HCT116 (cell line): ENCODE measurements around the gene MAML3. TPM values are rescaled to one million over a fixed set of nuclear protein-coding genes. Genes with fewer than 3 reads are reported as not detected.

ENCODE experiments used
- ATAC-seq: fragments of 200-7000 bp; cut with Tn5 transposase; 2 replicates; pipeline ENCODE4 v1.9.1; 2020; ENCODE audit warnings: mild to moderate bottlenecking, moderate library complexity
- BruUV-seq: library from RNA; stranded (reverse); fragments of 400-500 nt; replicated peaks from 2 replicates; lab custom pipeline; 2021; lab: Mats Ljungman, UMichigan
- CTCF ChIA-PET: fragments of 300-600 bp; sonication (Branson Sonifier 250); formaldehyde crosslinking; loops from one replicate; lab custom pipeline; 2021; ENCODE audit warnings: antibody characterized with exemption; lab: Charles Lee
- POLR2A ChIA-PET: fragments of 300-600, 350-600 bp; sonication (Branson Sonifier 250); formaldehyde crosslinking; loops from one replicate; lab custom pipeline; 2021; ENCODE audit warnings: antibody characterized with exemption; lab: Charles Lee
- RAD21 ChIA-PET, 2 experiments: fragments of 300-600 bp; sonication (Branson Sonifier 250); formaldehyde crosslinking; loops; one replicate each; lab custom pipeline; 2023; ENCODE audit warnings: low total read pairs in 2 of 2; ENCODE audit not compliant: uncharacterized antibody in 2 of 2, unreplicated experiment in 2 of 2, low non-redundant PET in 1 of 2; lab: Charles Lee
- DNase-seq: peaks from one replicate; pipeline ENCODE4 v3.0.0-alpha.2; 2010; ENCODE audit warnings: low read depth, low spot score
- H2AFZ ChIP-seq: fragments of 200-600 bp; shearing (Covaris generic), sonication (generic); 2 replicates; pipeline ENCODE4 v1.6.1; 2017; ENCODE audit warnings: low read depth, mixed run types, mixed read lengths, antibody characterized with exemption, low read length; ENCODE audit not compliant: poor library complexity, severe bottlenecking
- H3K27ac ChIP-seq: 2 replicates; pipeline ENCODE4 v1.5.1; 2012; ENCODE audit warnings: low read depth, low read length
- H3K27me3 ChIP-seq: fragments of 200-600 bp; sonication (generic); 2 replicates; pipeline ENCODE4 v1.6.1; 2016; ENCODE audit warnings: mixed run types, low read length, mixed read lengths; ENCODE audit not compliant: insufficient read depth
- H3K36me3 ChIP-seq, 2 experiments: fragments of 200-500 bp in 1 of 2; fragments of 200-600 bp in 1 of 2; sonication (Bioruptor generic) in 1 of 2; sonication (generic) in 1 of 2; 2 replicates each; pipeline versions ENCODE4 v1.5.1 to v1.6.1; 2014 to 2016; ENCODE audit warnings: low read length in 2 of 2, inconsistent platforms in 1 of 2, mixed read lengths in 1 of 2, mixed run types in 1 of 2; ENCODE audit not compliant: insufficient read depth in 2 of 2, control insufficient read depth in 1 of 2
- H3K4me1 ChIP-seq, 2 experiments: fragments of 200-600 bp in 1 of 2; sonication (generic) in 1 of 2; 2 replicates each; pipeline versions ENCODE4 v1.5.1 to v1.6.1; 2012 to 2017; ENCODE audit warnings: low read length in 2 of 2, inconsistent platforms in 1 of 2, mild to moderate bottlenecking in 1 of 2, mixed read lengths in 1 of 2, mixed run types in 1 of 2, moderate library complexity in 1 of 2; ENCODE audit not compliant: insufficient read depth in 2 of 2, control insufficient read depth in 1 of 2
- H3K4me2 ChIP-seq: fragments of 200-600 bp; sonication (generic); 2 replicates; pipeline ENCODE4 v1.6.1; 2017; ENCODE audit warnings: mixed run types, low read length, mixed read lengths
- H3K4me3 ChIP-seq, 2 experiments: fragments of 200-600 bp in 1 of 2; sonication (generic) in 1 of 2; replicated peaks in 1 of 2; 2 replicates each; pipeline ENCODE4 v1.5.1; 2011 to 2016; ENCODE audit warnings: low read length in 2 of 2, control low read depth in 1 of 2, low read depth in 1 of 2, mild to moderate bottlenecking in 1 of 2, mixed read lengths in 1 of 2, mixed run types in 1 of 2
- H3K79me2 ChIP-seq: fragments of 200-600 bp; sonication (generic); 2 replicates; pipeline ENCODE4 v1.6.1; 2017; ENCODE audit warnings: mild to moderate bottlenecking, mixed run types, low read length, moderate library complexity, mixed read lengths; ENCODE audit not compliant: insufficient read depth
- H3K9ac ChIP-seq: fragments of 200-600 bp; sonication (generic); 2 replicates; pipeline ENCODE4 v1.6.1; 2016; ENCODE audit warnings: low read length, mixed read lengths
- H3K9me2 ChIP-seq: fragments of 200-600 bp; sonication (generic), shearing (Covaris generic); 2 replicates; pipeline ENCODE4 v1.6.1; 2017; ENCODE audit warnings: mixed run types, mild to moderate bottlenecking, moderate library complexity; ENCODE audit not compliant: insufficient read depth
- H3K9me3 ChIP-seq, 2 experiments: fragments of 200-500 bp in 1 of 2; fragments of 200-600 bp in 1 of 2; sonication (Bioruptor generic) in 1 of 2; sonication (generic) in 1 of 2; 2 replicates each; pipeline ENCODE4 v1.6.1; 2014 to 2017; ENCODE audit warnings: low read length in 2 of 2, mixed read lengths in 2 of 2, inconsistent platforms in 1 of 2, low read depth in 1 of 2, mild to moderate bottlenecking in 1 of 2, mixed run types in 1 of 2, moderate library complexity in 1 of 2; ENCODE audit not compliant: control insufficient read depth in 1 of 2, insufficient read depth in 1 of 2
- H4K20me1 ChIP-seq: fragments of 200-600 bp; sonication (generic), shearing (Covaris generic); 2 replicates; pipeline ENCODE4 v1.6.1; 2017; ENCODE audit warnings: mixed run types, mild to moderate bottlenecking, moderate library complexity; ENCODE audit not compliant: insufficient read depth
- CBX3 ChIP-seq: IDR thresholded peaks from 2 replicates; pipeline ENCODE4 v1.6.1; 2012; ENCODE audit warnings: low read depth
- CEBPB ChIP-seq: IDR thresholded peaks from 2 replicates; pipeline ENCODE4 v1.6.1; 2012; ENCODE audit warnings: low read depth
- CTCF ChIP-seq, 3 experiments: fragments of 200-600 bp in 1 of 3; sonication (generic) in 1 of 3; IDR thresholded peaks in 2 of 3; conservative IDR thresholded peaks in 1 of 3; 2 replicates each; pipeline ENCODE4 v1.5.1; 2012 to 2017; ENCODE audit warnings: low read depth in 2 of 3, low read length in 2 of 3, antibody characterized with exemption in 1 of 3, borderline replicate concordance in 1 of 3, control low read depth in 1 of 3, mild to moderate bottlenecking in 1 of 3, mixed read lengths in 1 of 3, mixed run types in 1 of 3, moderate library complexity in 1 of 3; ENCODE audit not compliant: insufficient read depth in 1 of 3
- EGR1 ChIP-seq: IDR thresholded peaks from 2 replicates; pipeline ENCODE4 v1.6.1; 2012; ENCODE audit warnings: low read depth
- EZH2 ChIP-seq: fragments of 200-600 bp; sonication (generic); IDR thresholded peaks from 2 replicates; pipeline ENCODE4 v1.6.1; 2017; ENCODE audit warnings: antibody characterized with exemption, mixed run types
- EZH2phosphoT487 ChIP-seq: fragments of 200-600 bp; IDR thresholded peaks from 2 replicates; pipeline ENCODE4 v1.6.1; 2018; ENCODE audit warnings: antibody characterized with exemption, borderline replicate concordance
- FOSL1 ChIP-seq: IDR thresholded peaks from 2 replicates; pipeline ENCODE4 v1.6.1; 2012; ENCODE audit warnings: low read depth
- JUND ChIP-seq: IDR thresholded peaks from 2 replicates; pipeline ENCODE4 v1.6.1; 2012
- POLR2A ChIP-seq: IDR thresholded peaks from 2 replicates; pipeline ENCODE4 v1.7.0; 2011; ENCODE audit warnings: borderline replicate concordance; ENCODE audit not compliant: insufficient read depth, insufficient read length; ENCODE audit errors: extremely low read depth
- POLR2AphosphoS5 ChIP-seq: IDR thresholded peaks from 2 replicates; pipeline ENCODE4 v1.6.1; 2011; ENCODE audit warnings: mild to moderate bottlenecking, low read depth, low read length, moderate library complexity
- RAD21 ChIP-seq: IDR thresholded peaks from 2 replicates; pipeline ENCODE4 v1.6.1; 2012; ENCODE audit warnings: low read depth, mild to moderate bottlenecking
- REST ChIP-seq: IDR thresholded peaks from 2 replicates; pipeline ENCODE4 v1.6.1; 2012; ENCODE audit warnings: low read depth
- SP1 ChIP-seq: IDR thresholded peaks from 2 replicates; pipeline ENCODE4 v1.6.1; 2012; ENCODE audit warnings: low read depth
- SRF ChIP-seq: IDR thresholded peaks from 2 replicates; pipeline ENCODE4 v1.6.1; 2012; ENCODE audit warnings: low read depth
- TCF7L2 ChIP-seq: IDR thresholded peaks from 2 replicates; pipeline ENCODE4 v1.7.0; 2011; ENCODE audit warnings: borderline replicate concordance, inconsistent platforms; ENCODE audit not compliant: insufficient read depth, insufficient read length; ENCODE audit errors: extremely low read depth
- ZFX ChIP-seq: fragments of 450-650 bp; IDR thresholded peaks from 2 replicates; pipeline ENCODE4 v1.6.1; 2017
- ZNF274 ChIP-seq: fragments of 200-500 bp; sonication (Bioruptor generic); IDR thresholded peaks from 2 replicates; pipeline ENCODE4 v1.6.1; 2014; ENCODE audit warnings: mild to moderate bottlenecking, low read depth, low read length, inconsistent platforms
- intact Hi-C: fragments of 100-400 bp; cut with micrococcal nuclease; formaldehyde crosslinking; loops from 2 replicates; pipeline ENCODE4 v1.10.0; 2022
- total RNA-seq: library from RNA; stranded (reverse); gene quantifications from one replicate; pipeline ENCODE4 v1.2.1, GENCODE V29; 2021; ENCODE audit not compliant: unreplicated experiment
- TF ChIP-seq, protein P1 (sequence below): IDR thresholded peaks from 2 replicates; pipeline ENCODE4 v1.6.1; 2011; ENCODE audit warnings: mild to moderate bottlenecking, low read length, moderate library complexity; ENCODE audit not compliant: insufficient replicate concordance; ENCODE audit errors: extremely low read depth
- TF ChIP-seq, protein P2 (sequence below): IDR thresholded peaks from 2 replicates; pipeline ENCODE4 v1.6.1; 2012
- TF ChIP-seq, protein P3 (sequence below): IDR thresholded peaks from 2 replicates; pipeline ENCODE4 v1.6.1; 2012

MAML3 gene
- total RNA-seq, 1 experiment from 2014 or later = 3.1 TPM

DNA sequence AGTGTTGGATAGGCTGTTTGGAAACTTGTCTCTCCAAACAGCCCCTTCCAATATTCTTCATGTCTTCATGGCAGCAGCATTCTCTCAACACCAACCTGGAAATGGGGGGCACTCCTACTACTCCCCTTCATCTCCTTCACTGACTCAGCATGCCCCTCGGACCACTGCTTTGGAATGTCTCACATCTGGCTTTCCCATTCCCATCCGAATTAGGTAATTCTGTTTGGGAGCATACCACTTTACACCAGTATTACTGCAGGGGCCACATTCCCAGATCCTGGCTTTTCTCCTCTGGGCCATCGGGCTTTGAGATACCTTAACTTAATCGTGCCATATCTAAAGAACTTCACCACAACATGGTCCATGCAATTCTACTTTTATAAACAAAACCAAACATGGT lies 100.8 kb downstream of the MAML3 start:
- Histone ChIP-seq H3K27ac (no peak overlapping the region), H3K36me3 (no peaks in the 10 kb centered on the region), H2AFZ (no peak overlapping the region), H3K9me2 (no peaks in the 10 kb centered on the region), H3K4me1 (peaks cover 0 to 6% of the 10 kb centered on the region in 2 experiments; a peak in 1 of 4 replicates), H3K9ac (no peak overlapping the region)
- intact Hi-C loops = loop anchor here (2.0 kb wide), 1 partner anchor 98 kb away; no protein-coding TSS in a partner anchor
- BruUV-seq = no TSS peak
- TF ChIP-seq ZFX = no peak
- TF ChIP-seq CBX3 = no peak
- TF ChIP-seq EZH2phosphoT487 = no peak
- TF ChIP-seq FOSL1 = no peak
- TF ChIP-seq ZNF274 = no peak
- TF ChIP-seq RAD21 = no peak
- TF ChIP-seq, protein P1, sequence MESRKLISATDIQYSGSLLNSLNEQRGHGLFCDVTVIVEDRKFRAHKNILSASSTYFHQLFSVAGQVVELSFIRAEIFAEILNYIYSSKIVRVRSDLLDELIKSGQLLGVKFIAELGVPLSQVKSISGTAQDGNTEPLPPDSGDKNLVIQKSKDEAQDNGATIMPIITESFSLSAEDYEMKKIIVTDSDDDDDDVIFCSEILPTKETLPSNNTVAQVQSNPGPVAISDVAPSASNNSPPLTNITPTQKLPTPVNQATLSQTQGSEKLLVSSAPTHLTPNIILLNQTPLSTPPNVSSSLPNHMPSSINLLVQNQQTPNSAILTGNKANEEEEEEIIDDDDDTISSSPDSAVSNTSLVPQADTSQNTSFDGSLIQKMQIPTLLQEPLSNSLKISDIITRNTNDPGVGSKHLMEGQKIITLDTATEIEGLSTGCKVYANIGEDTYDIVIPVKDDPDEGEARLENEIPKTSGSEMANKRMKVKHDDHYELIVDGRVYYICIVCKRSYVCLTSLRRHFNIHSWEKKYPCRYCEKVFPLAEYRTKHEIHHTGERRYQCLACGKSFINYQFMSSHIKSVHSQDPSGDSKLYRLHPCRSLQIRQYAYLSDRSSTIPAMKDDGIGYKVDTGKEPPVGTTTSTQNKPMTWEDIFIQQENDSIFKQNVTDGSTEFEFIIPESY = no peak
- TF ChIP-seq, protein P2, sequence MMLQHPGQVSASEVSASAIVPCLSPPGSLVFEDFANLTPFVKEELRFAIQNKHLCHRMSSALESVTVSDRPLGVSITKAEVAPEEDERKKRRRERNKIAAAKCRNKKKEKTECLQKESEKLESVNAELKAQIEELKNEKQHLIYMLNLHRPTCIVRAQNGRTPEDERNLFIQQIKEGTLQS = no peak
- no peak for TF ChIP-seq REST
- TF ChIP-seq TCF7L2 = no peak
- TF ChIP-seq CEBPB = no peak
- TF ChIP-seq POLR2AphosphoS5 = no peak
- TF ChIP-seq, protein P3, sequence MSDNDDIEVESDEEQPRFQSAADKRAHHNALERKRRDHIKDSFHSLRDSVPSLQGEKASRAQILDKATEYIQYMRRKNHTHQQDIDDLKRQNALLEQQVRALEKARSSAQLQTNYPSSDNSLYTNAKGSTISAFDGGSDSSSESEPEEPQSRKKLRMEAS = no peak
- no peak for TF ChIP-seq EGR1
- TF ChIP-seq SP1 = no peak
- no peak for TF ChIP-seq EZH2
- no peak for TF ChIP-seq SRF
- TF ChIP-seq JUND = no peak
- no peak for TF ChIP-seq CTCF (IDR thresholded peaks at IDR 0.05 in 2 of 3, conservative IDR thresholded peaks at IDR 0.05 in 1 of 3; ENCODE audit: borderline replicate concordance in 1 of 3, insufficient read depth in 1 of 3, low read depth in 2 of 3, low read length in 2 of 3)
- no peak for TF ChIP-seq POLR2A
- TF ChIP-seq, all 23 proteins: peak for 0
- RAD21 ChIA-PET = no interaction called here
- no peaks in the 10 kb centered on the region for H3K9me3 ChIP-seq
- H4K20me1 ChIP-seq = no peaks in the 10 kb centered on the region
- no peak overlapping the region for H3K4me2 ChIP-seq
- H3K27me3 ChIP-seq = peaks cover 6% of the 10 kb centered on the region; the same call in 1 of the 2 replicates
- DNase-seq (no peak), ATAC-seq (no peak)
- H3K79me2 ChIP-seq = no peaks in the 10 kb centered on the region
- POLR2A ChIA-PET = no interaction called here
- CTCF ChIA-PET = interaction anchor here (1.2 to 2.3 kb wide), 5 partner anchors 10 to 277 kb away, joined by 4 to 10 read pairs (median 5); no protein-coding TSS in a partner anchor
- no peak overlapping the region for H3K4me3 ChIP-seq
